Neural progenitor cell (in vitro differentiated cells): ENCODE measurements around the gene KLC1. TPM values are rescaled to one million over a fixed set of nuclear protein-coding genes. Genes with fewer than 3 reads are reported as not detected.

ENCODE experiments used
- DNase-seq: peaks from one replicate; pipeline ENCODE4 v3.0.0-alpha.2; 2016; ENCODE audit warnings: low spot score
- H2AFZ ChIP-seq: fragments of 200-600 bp; sonication (generic); replicated peaks from 2 replicates; pipeline ENCODE4 v1.6.1; 2016; ENCODE audit warnings: antibody characterized with exemption
- H3F3A ChIP-seq: fragments of 200-600 bp; sonication (generic); 2 replicates; pipeline ENCODE4 v1.6.1; 2016; ENCODE audit warnings: antibody characterized with exemption, low read depth
- H3K27ac ChIP-seq: fragments of 200-600 bp; sonication (generic); 2 replicates; pipeline ENCODE4 v1.5.1; 2016; ENCODE audit warnings: mild to moderate bottlenecking
- H3K27me3 ChIP-seq: fragments of 200-600 bp; sonication (generic); 2 replicates; pipeline ENCODE4 v1.6.1; 2016; ENCODE audit warnings: mild to moderate bottlenecking, moderate library complexity
- H3K36me3 ChIP-seq: fragments of 200-600 bp; sonication (generic); 2 replicates; pipeline ENCODE4 v1.5.1; 2016
- H3K4me1 ChIP-seq: fragments of 200-600 bp; sonication (generic); 2 replicates; pipeline ENCODE4 v1.6.1; 2016; ENCODE audit warnings: mixed run types
- H3K4me2 ChIP-seq: fragments of 200-600 bp; sonication (generic); 2 replicates; pipeline ENCODE4 v1.6.1; 2016
- H3K4me3 ChIP-seq: fragments of 200-600 bp; sonication (generic); 2 replicates; pipeline ENCODE4 v1.5.1; 2016
- H3K79me2 ChIP-seq: fragments of 200-600 bp; sonication (generic); 2 replicates; pipeline ENCODE4 v1.6.1; 2016; ENCODE audit warnings: low read depth
- H3K9ac ChIP-seq: fragments of 200-600 bp; sonication (generic); 2 replicates; pipeline ENCODE4 v1.6.1; 2016
- H3K9me3 ChIP-seq: fragments of 200-600 bp; sonication (generic); 2 replicates; pipeline ENCODE4 v1.5.1; 2016; ENCODE audit warnings: low read depth
- H4K20me1 ChIP-seq: fragments of 200-600 bp; sonication (generic); 2 replicates; pipeline ENCODE4 v1.6.1; 2016; ENCODE audit warnings: low read depth
- H3K27ac Mint-ChIP-seq: 3 replicates; pipeline ENCODE4 v1.8.0; 2021; ENCODE audit warnings: mixed read lengths
- H3K27me3 Mint-ChIP-seq: 2 replicates; pipeline ENCODE4 v1.8.0; 2022; ENCODE audit warnings: low read depth, mild to moderate bottlenecking, inconsistent platforms, moderate library complexity, mixed read lengths; ENCODE audit not compliant: insufficient read depth
- H3K36me3 Mint-ChIP-seq: 3 replicates; pipeline ENCODE4 v1.8.0; 2021; ENCODE audit warnings: mixed read lengths
- H3K4me1 Mint-ChIP-seq: 3 replicates; pipeline ENCODE4 v1.8.0; 2021; ENCODE audit warnings: mixed read lengths
- H3K4me3 Mint-ChIP-seq: 3 replicates; pipeline ENCODE4 v1.8.0; 2021; ENCODE audit warnings: mild to moderate bottlenecking, moderate library complexity, mixed read lengths
- H3K9me3 Mint-ChIP-seq: 3 replicates; pipeline ENCODE4 v1.8.0; 2020; ENCODE audit warnings: mixed read lengths
- CTCF ChIP-seq: fragments of 200-600 bp; sonication (generic); IDR thresholded peaks from 2 replicates; pipeline ENCODE4 v1.5.1; 2017; ENCODE audit warnings: antibody characterized with exemption, mild to moderate bottlenecking
- EZH2 ChIP-seq: fragments of 200-600 bp; sonication (generic); IDR thresholded peaks from 2 replicates; pipeline ENCODE4 v1.6.1; 2017; ENCODE audit warnings: antibody characterized with exemption, mild to moderate bottlenecking, moderate library complexity
- EZH2phosphoT487 ChIP-seq: fragments of 200-600 bp; sonication (generic); IDR thresholded peaks from 2 replicates; pipeline ENCODE4 v1.6.1; 2017; ENCODE audit warnings: antibody characterized with exemption
- total RNA-seq: library from RNA; depleted of rRNA; stranded (reverse); fragments of >200 nt; gene quantifications from 2 replicates; pipeline ENCODE4 v1.2.3, GENCODE V29; 2015; ENCODE audit warnings: low replicate concordance

Gene KLC1
- total RNA-seq, 1 donor from 2014 or later = 163 TPM

- peaks cover 6% of the 10 kb centered on the region for H3K4me1 ChIP-seq
- DNase-seq = no peak
- Mint-ChIP-seq H3K4me1 (peaks cover 31% of the 10 kb centered on the region), H3K9me3 (no peaks in the 10 kb centered on the region), H3K36me3 (peaks cover 21% of the 10 kb centered on the region), H3K4me3 (no peak overlapping the region), H3K27me3 (peaks cover 5% of the 10 kb centered on the region), H3K27ac (no peak overlapping the region)
- H4K20me1 ChIP-seq = peaks cover 51% of the 10 kb centered on the region
- H3K9ac ChIP-seq = no peak overlapping the region
- H3K27ac ChIP-seq = no peak overlapping the region
- no peaks in the 10 kb centered on the region for H3K9me3 ChIP-seq
- no peak overlapping the region for H2AFZ ChIP-seq
- peaks cover 15% of the 10 kb centered on the region for H3K79me2 ChIP-seq
- no peak for TF ChIP-seq EZH2
- TF ChIP-seq CTCF = no peak
- no peak for TF ChIP-seq EZH2phosphoT487
- peaks cover 16% of the 10 kb centered on the region for H3F3A ChIP-seq
- H3K4me2 ChIP-seq = no peak overlapping the region
- no peaks in the 10 kb centered on the region for H3K27me3 ChIP-seq
- no peak overlapping the region for H3K4me3 ChIP-seq
- no peaks in the 10 kb centered on the region for H3K36me3 ChIP-seq
Measured at GRCh38 chr14:103708750-103709187, 79.8 kb downstream of the KLC1 start.

- H3F3A ChIP-seq = peaks cover 20% of the 10 kb centered on the region
- no peak overlapping the region for H3K4me2 ChIP-seq
- H3K36me3 ChIP-seq = no peaks in the 10 kb centered on the region
- no peak overlapping the region for H3K4me3 Mint-ChIP-seq
- H3K79me2 ChIP-seq = peaks cover 25% of the 10 kb centered on the region
- no peak for DNase-seq
- no peak overlapping the region for H3K27ac ChIP-seq
- peaks cover 32% of the 10 kb centered on the region for H3K4me1 Mint-ChIP-seq
- peaks cover 18% of the 10 kb centered on the region for H3K36me3 Mint-ChIP-seq
- H3K9me3 ChIP-seq = no peaks in the 10 kb centered on the region
- peak overlapping the region; percentile 81 for H3K27ac Mint-ChIP-seq
- H3K4me1 ChIP-seq = peaks cover 14% of the 10 kb centered on the region
- H3K9ac ChIP-seq = no peak overlapping the region
- H3K9me3 Mint-ChIP-seq = no peaks in the 10 kb centered on the region
- H2AFZ ChIP-seq = no peak overlapping the region
- TF ChIP-seq EZH2phosphoT487 = no peak
- peaks cover 61% of the 10 kb centered on the region for H4K20me1 ChIP-seq
- H3K27me3 ChIP-seq = no peaks in the 10 kb centered on the region
- H3K4me3 ChIP-seq = no peak overlapping the region
- H3K27me3 Mint-ChIP-seq = peaks cover 5% of the 10 kb centered on the region
Measured at GRCh38 chr14:103709814-103710213, 80.8 kb downstream of the KLC1 start.

GRCh38 chr14:103710771-103711377 lies 81.9 kb downstream of the KLC1 start:
- H3F3A ChIP-seq = peaks cover 15% of the 10 kb centered on the region
- H3K27ac ChIP-seq = peak overlapping the region; percentile 20
- H3K4me3 Mint-ChIP-seq = peak overlapping the region; percentile 41
- no peak overlapping the region for H2AFZ ChIP-seq
- peaks cover 14% of the 10 kb centered on the region for H3K4me1 ChIP-seq
- DNase-seq = no peak
- no peak overlapping the region for H3K27ac Mint-ChIP-seq
- H3K9me3 Mint-ChIP-seq = no peaks in the 10 kb centered on the region
- H3K4me1 Mint-ChIP-seq = peaks cover 27% of the 10 kb centered on the region
- H3K9me3 ChIP-seq = no peaks in the 10 kb centered on the region
- H3K4me2 ChIP-seq = peak overlapping the region; percentile 27
- H3K27me3 Mint-ChIP-seq = peaks cover 3% of the 10 kb centered on the region
- TF ChIP-seq EZH2 = no peak
- TF ChIP-seq CTCF = no peak
- TF ChIP-seq EZH2phosphoT487 = no peak
- peaks cover 52% of the 10 kb centered on the region for H4K20me1 ChIP-seq
- peaks cover 17% of the 10 kb centered on the region for H3K36me3 Mint-ChIP-seq
- H3K27me3 ChIP-seq = no peaks in the 10 kb centered on the region
- H3K4me3 ChIP-seq = no peak overlapping the region
- H3K36me3 ChIP-seq = no peaks in the 10 kb centered on the region
- H3K9ac ChIP-seq = no peak overlapping the region
- H3K79me2 ChIP-seq = peaks cover 28% of the 10 kb centered on the region
